ENCODE results near the gene MGAT5B. TPM values are rescaled to one million over a fixed set of nuclear protein-coding genes. Genes with fewer than 3 reads are reported as not detected.

MGAT5B gene
- polyA plus RNA-seq, 4 donors = 0.81 to 3.0 (median 1.9) TPM

DNA sequence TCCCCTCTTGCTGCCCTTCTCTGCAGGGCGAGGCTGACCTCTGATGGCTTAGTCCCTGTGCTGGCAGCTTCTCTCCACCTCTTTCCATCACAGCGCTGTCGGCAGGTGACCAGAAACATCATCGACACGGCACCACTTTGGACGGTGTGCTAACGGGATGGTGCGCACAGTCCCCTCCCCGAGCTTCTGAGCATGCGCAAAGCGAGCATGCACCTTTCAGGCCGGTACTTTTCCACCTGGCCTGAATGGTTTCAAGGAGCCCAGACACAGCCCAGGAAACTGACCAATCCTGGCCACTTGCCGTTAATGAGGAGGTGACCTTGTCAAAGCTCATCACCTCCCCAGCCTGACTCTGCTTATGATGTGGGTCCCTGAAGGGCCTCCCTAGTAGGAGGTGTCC lies 54.8 kb downstream of the MGAT5B start:
- DNase-seq (ENCODE audit: low read depth in 4 of 4, low spot score in 2 of 4) = no peak

DNA sequence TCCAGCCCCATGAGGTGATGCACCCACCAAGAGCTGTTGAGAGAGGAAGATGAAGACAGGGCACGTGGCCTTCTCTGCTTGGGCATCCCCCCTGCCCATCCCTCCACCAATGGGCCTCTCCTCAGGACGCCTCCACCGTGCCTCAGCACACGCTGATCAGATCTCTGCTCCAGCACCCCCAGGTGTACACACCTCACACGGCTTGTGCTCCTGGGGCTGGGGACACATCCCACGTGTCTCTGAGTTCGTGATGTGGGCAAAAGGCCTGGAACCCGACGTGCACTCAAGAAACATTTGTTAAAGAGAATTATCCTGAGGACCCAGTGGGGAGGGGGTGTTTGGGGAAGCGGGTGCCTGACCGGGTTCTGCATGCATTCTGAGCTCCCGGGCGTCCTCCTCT lies 55.3 kb downstream of the MGAT5B start:
- DNase-seq (ENCODE audit: low read depth in 4 of 4, low spot score in 2 of 4) = no peak

DNA sequence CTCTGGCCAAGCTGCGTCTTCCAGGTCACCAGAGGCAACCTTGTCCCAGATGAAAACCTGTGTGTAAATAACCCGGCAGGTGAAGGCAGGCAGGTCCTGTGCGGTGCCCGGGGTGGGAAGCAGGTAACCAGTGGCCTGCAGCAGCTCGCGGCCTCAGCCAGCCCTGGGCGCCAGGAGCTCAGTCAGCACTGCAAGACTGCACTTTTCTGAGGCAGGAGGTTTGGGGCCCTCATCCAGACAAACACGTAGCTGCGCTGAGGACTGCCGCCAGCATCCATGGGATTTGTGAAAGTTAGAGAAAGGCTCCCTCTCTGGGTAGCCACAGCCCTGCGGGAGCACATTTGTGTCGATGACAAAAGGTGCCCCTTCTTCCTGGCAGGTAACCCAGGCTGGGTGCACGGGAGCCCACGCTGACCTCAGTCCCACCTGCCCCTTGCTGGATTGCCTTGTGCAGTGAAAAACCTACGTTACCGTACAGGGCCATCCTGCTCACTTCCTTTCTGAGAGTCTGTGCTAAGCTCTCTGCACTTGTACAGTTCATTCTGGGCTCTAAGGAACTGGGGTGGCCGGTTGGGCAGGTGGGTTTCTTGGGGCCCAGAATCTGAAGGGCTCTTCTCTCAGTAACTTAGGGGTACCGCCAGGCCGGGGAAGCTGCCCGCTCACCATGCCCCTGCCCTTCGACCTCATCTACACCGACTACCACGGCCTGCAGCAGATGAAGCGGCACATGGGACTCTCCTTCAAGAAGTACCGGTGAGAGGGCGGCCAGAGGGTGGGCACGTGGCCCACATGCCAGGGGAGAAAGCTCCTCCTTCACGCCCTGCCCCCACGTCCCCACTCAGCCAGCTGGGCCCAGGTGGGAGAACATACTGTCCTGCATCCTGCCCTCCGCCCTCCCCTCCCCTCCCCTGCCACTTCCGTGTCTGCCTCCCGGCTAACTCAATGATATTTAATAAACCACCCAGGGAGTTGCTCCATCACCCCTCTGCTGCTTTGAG lies 56.4 kb downstream of the MGAT5B start:
- no peak for DNase-seq (ENCODE audit: low read depth in 4 of 4, low spot score in 2 of 4)

DNA sequence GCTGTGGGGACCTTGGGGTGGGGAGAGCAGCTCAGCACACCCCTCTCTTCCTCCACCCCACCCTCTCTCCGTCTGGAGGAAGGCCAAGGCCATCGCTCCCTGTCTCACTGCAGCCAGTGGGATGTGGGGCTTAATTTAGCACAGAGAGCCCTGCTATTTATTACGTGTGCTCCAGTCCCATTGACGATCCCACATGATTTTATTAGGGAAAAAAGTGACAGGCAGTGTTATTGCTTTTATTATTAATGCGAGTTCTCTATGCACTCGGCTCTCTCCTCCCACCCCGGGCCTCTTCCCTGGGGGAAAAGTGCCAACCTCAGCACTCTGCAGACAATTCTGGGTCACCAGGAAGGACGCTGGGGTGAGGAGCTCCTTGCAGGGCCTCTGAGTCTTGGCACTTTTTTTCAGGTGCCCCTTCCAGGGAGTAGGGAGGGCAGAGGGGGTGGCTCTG lies 57.3 kb downstream of the MGAT5B start:
- DNase-seq (ENCODE audit: low read depth in 4 of 4, low spot score in 2 of 4) = peak in 1 of 4 donors; percentile 24

DNA sequence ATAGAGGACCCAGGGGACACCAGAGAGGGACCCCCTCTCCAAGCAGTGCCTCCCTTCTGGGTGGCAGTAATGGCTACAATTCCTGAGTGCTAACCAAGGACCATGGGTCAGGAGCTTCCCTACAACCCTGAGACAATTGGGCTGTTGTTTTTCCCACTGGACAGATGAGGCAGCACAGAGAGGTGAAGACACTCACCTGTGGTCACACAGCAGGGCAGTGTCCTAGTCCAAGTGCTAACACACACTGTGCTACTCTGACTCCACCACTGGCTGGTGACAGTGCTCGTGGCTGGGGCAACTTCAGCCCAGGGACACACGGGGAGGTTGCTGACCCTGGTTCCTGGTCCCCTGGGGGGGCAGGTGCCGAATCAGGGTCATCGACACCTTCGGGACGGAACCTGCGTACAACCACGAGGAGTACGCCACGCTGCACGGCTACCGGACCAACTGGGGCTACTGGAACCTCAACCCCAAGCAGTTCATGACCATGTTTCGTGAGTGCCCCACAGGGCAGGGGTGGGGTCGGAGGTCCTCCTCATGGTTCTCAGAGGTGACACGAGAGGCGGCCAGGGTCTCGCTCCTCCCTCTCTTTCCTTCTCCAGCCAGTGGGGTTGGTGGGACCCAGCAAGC lies 58.1 kb downstream of the MGAT5B start:
- no peak for DNase-seq (ENCODE audit: low read depth in 4 of 4, low spot score in 2 of 4)

DNA sequence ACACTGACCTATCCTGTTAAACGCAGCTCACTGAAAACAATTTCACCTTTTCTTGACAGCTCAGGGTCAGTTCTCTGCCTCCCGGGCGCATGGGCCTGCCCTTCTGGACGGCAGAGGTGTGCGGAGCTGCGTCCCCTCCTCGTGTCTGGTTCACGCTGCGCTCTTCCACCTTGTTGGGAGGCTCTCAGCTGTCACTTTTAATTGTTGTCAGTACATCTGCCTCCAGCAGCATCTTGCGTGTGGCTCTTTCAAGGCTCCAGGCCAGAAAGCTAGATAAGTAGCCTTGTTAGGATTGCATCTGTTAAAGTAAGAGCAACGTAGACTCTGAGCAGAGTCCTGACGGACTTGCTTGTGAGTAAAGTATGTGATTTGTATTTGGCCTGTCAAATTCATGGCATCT lies 59.4 kb downstream of the MGAT5B start:
- no peak for DNase-seq (ENCODE audit: low read depth in 4 of 4, low spot score in 2 of 4)

DNA sequence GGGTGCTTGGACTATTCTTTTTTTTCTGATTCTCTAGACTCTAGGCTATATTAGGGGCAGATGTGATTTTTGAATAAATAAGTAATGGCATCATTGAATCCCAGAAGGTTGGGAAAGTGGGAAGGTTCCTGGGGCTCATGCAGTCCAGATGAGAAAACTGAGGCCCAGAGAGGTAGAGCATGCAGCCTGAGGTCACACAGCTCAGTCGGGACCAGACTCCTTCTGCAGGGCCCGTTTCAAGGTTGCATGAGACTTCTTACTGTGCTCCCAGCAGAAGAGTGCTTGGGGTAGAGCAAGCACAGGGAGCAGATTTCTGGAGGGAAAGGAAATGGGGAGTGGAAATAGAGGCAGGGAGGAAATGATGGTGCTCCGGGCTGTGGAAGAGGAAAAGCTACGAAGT lies 59.8 kb downstream of the MGAT5B start:
- DNase-seq (ENCODE audit: low read depth in 4 of 4, low spot score in 2 of 4) = no peak

DNA sequence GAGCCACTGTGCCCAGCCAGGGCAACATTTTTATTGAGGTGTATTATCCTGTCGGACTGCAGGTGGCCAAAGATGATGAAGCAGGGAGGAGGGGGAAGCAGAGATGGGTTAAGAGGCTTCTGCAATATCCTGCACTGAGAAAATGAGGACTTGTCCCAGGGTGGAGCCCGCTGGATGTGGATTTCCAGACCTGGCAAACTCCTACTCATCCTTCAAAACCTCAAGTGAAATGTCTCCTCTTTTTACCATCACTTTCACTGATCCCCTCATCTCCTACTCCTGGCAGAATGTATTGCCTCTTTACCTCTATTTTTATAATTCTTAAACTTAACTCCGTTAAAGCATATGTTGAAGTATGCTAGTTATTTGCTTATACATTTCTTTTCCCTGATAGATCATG lies 60.9 kb downstream of the MGAT5B start:
- DNase-seq (ENCODE audit: low read depth in 4 of 4, low spot score in 2 of 4) = no peak

DNA sequence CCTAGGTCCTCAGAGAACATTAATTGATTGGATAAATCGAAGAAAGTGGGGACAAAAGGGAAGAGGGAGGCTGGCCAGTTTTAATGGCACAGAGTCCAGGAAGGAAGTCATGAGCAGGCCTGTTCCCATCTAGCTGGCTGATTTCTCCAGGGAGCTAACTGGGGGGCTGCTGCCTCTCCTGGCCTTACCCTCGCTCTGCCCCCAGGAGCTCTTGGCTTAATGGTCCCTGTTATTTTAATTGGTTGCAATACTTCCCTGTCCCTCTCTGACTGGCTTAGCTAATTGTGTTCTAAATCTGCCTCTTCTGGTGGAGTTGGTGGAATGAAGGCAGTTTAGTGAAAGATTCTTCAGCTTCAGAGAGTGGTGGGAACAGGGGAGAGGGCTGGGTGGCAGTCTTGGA lies 61.4 kb downstream of the MGAT5B start:
- DNase-seq (ENCODE audit: low read depth in 4 of 4, low spot score in 2 of 4) = no peak

DNA sequence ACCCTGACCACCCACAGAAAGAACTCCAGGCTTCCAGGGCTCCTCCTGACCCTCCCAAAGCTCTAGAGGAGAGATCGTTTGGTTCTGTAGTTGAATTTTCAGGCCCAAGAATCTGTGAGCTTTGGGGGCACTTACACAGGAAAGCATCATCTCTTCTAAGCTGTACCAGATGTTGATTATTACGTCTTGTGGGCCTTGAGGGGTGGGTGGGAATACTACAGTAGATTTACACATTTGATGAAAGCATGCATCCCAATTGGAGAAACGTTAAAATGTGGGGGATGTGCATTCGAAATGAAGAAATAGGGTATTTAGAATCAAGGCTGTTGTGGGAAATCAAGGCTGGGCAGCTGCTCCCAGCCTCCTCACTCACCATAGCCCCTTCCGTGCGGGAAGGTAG lies 61.9 kb downstream of the MGAT5B start:
- DNase-seq (ENCODE audit: low read depth in 4 of 4, low spot score in 2 of 4) = no peak

DNA sequence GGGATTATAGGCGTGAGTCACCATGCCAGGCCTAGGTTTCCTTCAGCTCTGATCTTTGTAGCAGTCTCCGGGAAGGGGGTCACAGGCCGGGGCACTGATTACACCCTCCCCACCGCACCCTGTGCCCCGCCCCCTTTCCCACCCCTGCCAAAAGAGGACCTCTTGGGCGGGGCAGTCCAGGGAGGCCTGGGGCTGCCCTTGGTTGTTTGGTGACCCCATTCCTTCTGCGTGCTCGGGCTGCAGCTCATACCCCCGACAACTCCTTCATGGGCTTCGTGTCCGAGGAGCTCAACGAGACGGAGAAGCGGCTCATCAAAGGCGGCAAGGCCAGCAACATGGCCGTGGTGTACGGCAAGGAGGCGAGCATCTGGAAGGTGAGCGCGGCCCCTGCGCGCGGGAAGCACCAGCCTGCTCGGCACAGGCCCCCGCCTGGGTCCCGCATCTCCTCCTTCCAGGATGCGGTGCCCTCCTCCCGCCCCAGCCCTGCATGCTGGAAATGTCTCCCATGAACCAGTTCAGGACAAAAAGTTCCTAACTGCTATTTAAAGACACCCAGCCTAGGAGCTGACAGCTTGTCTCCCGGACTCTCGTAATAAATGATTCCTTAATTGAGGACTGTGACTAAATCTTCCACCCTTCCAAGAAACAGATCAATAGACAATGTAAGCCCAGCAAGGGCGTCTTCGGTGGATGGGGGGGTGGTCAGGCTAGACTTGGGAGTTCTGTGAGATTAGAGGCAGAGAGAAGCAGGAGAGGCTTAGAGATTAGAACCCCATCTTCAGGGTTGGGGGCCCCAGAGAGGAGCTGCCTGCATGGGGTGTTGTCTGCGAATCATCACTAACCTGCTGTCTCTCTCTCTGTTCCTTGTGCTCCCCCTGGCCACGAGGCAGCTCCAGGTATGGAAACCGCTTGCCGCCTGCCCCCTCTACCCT lies 64.5 kb downstream of the MGAT5B start:
- no peak for DNase-seq (ENCODE audit: low read depth in 4 of 4, low spot score in 2 of 4)

DNA sequence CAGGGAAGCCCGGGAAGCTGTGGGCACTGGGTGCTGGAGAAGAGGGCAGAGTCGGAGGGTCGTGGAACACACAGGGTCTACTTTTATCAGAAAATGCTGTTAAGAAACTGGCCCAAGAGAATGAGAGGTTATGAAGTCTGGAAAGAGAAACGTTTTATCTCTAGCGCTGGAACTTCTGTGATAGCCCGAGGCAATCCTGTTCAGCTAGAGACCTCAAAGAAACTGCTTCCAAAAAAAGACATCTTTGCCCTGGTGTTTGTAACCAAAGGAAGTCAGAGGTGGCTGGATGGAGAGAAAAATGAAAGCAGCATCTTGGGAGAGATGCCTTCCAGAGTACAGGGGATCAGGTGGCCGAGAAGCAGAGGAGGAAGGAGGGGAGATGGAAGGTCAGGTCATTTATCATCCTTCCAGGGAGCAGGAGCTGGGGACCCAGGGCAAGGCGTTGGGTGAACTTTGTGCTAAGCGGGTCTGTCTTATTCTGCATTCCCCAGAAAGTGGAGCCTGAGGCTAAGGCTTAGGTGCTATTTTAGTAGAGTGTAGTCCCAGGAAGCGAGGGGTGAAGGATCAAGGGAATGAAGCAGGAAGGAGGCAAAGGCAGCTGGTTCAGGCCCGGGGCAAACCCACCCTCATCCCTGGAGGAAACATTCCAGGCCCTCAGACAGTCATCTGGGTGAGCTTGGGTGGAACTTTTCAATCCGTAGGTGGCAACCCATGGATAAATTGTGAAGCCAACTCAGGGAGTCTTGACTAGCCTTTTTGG lies 66.5 kb downstream of the MGAT5B start:
- no peak for DNase-seq (ENCODE audit: low read depth in 4 of 4, low spot score in 2 of 4)

DNA sequence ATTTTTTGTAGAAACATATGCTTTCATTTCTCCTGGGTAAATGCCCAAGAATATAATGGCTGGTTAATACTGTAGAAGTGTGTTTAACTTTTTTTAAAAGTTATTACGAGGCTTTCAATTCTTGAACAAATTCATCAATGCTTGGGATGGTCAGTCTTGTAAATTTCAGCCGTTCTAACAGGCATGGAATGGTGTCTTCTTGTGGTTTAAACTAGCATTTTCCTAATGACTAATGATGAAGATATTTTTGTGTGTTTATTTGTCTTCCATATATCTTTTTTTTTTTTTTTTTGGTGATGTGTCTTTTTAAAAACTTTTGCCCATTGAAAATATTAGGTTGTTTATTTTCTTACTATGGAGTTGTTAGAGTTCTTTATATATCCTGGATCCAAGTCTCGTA lies 67.1 kb downstream of the MGAT5B start:
- DNase-seq (ENCODE audit: low read depth in 4 of 4, low spot score in 2 of 4) = no peak

DNA sequence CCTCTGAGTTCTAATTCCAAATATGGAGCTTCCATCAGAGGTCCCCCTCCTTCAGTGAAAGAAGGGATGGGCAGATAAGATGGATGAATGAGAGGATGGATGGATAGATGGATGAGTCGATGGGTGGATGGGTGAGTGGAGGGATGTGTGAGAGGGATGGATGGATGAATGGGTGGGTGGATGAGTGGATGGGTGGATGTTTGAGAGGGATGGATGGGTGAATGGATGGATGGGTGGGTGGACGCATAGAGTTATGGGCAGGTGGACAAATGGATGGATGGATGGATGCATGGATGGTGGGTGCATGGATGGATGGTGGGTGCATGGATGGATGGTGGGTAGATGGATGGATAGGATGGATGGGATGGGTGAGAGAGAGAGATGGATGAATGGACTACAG lies 69.0 kb downstream of the MGAT5B start:
- no peak for DNase-seq (ENCODE audit: low read depth in 4 of 4, low spot score in 2 of 4)

DNA sequence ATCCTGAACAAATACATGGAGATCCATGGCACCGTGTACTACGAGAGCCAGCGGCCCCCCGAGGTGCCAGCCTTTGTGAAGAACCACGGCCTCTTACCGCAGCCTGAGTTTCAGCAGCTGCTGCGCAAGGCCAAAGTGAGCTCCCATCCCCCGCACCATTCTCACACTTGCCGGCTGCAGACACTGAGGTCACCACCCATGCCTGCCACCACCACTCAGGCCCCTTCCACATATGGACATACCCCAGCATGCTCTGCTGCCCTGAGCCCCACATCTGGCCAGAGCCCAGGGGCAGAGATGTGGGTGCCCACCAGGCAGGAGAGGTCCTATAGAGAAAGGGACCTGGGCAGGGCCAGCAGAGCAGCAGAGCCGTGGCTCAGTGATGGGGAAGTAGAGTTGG lies 69.8 kb downstream of the MGAT5B start:
- no peak for DNase-seq (ENCODE audit: low read depth in 4 of 4, low spot score in 2 of 4)

DNA sequence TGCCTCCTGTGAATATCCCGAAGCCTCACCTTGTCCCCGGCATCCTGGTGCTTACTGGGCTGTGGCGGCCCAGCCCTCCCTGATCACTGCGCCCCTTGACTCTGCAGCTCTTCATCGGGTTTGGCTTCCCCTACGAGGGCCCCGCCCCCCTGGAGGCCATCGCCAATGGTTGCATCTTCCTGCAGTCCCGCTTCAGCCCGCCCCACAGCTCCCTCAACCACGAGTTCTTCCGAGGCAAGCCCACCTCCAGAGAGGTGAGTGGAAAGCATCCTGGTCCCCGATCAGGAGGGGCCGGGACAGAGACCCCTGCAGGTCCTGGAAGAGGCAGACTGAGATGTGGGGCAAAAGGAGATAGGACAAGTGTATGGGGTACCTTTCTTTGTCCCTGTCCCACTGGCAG lies 72.1 kb downstream of the MGAT5B start:
- DNase-seq (ENCODE audit: low read depth in 4 of 4, low spot score in 2 of 4) = no peak

DNA sequence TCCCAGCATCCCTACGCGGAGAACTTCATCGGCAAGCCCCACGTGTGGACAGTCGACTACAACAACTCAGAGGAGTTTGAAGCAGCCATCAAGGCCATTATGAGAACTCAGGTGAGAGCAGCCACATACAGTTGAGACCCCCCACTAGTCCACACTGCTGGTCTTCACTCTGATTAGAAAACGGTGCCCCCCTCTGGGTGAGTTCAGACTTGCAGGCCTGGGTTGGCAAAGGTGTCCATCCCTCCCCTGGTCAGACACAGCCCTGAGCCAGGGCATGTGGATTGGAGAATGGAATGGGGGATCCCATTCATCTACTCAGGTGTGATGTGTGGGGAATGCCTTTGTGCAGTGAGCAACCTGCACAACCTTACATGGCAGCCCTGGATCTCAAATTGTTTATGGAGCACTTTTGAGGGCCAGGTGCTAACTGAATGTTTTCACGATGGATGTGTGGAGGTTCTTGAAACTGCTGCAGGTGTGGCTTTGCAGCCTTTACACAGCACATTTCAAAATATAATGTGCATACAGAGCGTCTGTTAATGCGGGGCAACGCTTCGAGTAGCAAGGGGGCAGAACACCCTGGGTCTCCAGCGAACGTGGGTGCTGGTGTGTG lies 72.6 kb downstream of the MGAT5B start:
- DNase-seq (ENCODE audit: low read depth in 4 of 4, low spot score in 2 of 4) = no peak

DNA sequence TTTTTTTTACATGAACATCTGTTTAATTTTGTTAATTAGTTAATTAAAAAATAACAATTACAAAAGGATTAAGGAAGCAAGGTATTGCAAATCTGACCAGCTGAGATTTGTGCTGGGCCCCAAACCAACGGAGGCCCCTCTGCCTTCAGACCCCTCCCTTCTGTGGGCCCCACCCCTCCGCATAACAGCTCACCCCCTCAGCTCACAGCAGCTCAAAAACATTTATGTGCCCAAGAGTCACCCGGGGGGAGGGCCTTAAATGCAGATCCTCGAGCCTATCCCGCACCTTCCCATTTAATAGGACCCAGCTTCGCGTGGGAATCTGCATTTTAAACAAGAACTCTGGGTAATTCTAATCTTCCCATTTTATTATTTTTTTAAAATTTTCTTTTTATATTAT lies 75.0 kb downstream of the MGAT5B start:
- DNase-seq (ENCODE audit: low read depth in 4 of 4, low spot score in 2 of 4) = no peak

DNA sequence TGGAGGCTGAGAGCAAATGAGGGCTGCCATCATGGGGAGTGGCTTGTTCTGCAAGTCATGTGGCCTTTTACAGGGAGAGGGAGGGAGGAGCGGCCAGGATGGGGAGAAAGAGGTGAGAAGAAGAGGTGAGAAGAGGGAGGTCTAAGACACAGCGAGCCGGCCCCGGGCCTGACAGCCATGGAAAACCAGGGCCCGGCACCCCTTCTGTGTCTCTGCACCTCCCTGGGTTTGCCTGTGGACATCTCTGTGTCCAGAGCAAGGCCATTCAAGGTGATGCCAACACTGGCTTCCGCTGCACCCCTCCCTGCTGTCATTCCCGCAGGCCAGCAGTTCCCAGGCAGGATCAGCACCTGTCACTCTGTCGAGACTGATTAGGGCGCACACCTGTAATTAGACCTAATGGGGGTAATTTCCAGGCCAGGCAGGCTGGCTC lies 75.6 kb downstream of the MGAT5B start:
- no peak for DNase-seq (ENCODE audit: low read depth in 4 of 4, low spot score in 2 of 4)

DNA sequence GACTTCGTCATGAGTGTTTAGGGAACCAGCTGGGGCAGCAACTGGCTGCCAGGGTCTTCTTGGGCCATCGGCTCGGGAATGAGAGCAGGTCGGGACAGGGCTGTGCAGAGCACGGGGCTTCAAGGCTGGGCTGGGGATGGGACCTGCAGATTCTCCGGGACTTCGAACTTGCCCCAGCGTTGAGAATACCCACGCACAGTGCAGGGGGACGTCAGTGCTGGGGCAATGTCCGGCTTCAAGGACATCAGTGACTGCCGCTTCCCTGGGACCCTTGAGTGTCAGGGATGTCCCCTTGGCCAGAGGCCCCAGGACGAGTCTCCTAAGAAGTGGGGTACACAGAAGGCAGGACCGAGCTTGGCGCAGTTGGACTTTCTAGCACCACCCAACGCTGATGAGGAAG lies 76.3 kb downstream of the MGAT5B start:
- DNase-seq (ENCODE audit: low read depth in 4 of 4, low spot score in 2 of 4) = no peak
